GM12801 (cell line): Measurements from ENCODE around the gene ITGA2B.

ENCODE experiments used
- CTCF ChIP-seq: IDR thresholded peaks from one replicate; pipeline ENCODE4 v1.5.1; 2011; ENCODE audit warnings: control low read depth; ENCODE audit not compliant: insufficient read length; ENCODE audit errors: extremely low read depth

Gene ITGA2B

GRCh38 chr17:44375196-44376017, 14.0 kb downstream of the ITGA2B start:
- TF ChIP-seq CTCF = no peak

- no peak for TF ChIP-seq CTCF
Measured at GRCh38 chr17:44374306-44375195, 14.9 kb downstream of the ITGA2B start.

- no peak for TF ChIP-seq CTCF
Measured at GRCh38 chr17:44372036-44372435, 17.4 kb downstream of the ITGA2B start.

GRCh38 chr17:44367231-44367979, 22.0 kb downstream of the ITGA2B start:
- no peak for TF ChIP-seq CTCF

GRCh38 chr17:44363613-44364159, 25.8 kb downstream of the ITGA2B start, which contains the start of gene FAM171A2:
Gene FAM171A2 (minus strand): TSS chr17:44363853. CDS start chr17:44363714, 139 bp downstream.
- TF ChIP-seq CTCF = no peak

GRCh38 chr17:44362949-44363612, 26.4 kb downstream of the ITGA2B start:
- TF ChIP-seq CTCF = no peak
